Measurements from ENCODE around the gene ARHGAP24. TPM values are rescaled to one million over a fixed set of nuclear protein-coding genes. Genes with fewer than 3 reads are reported as not detected.
A peak's percentile ranks its signal among the peaks of the same experiment; 100 is the strongest.

The ARHGAP24 gene
- total and polyA plus RNA-seq, 2 experiments from 2014 or later: 19.5 to 29.6 TPM

DNA sequence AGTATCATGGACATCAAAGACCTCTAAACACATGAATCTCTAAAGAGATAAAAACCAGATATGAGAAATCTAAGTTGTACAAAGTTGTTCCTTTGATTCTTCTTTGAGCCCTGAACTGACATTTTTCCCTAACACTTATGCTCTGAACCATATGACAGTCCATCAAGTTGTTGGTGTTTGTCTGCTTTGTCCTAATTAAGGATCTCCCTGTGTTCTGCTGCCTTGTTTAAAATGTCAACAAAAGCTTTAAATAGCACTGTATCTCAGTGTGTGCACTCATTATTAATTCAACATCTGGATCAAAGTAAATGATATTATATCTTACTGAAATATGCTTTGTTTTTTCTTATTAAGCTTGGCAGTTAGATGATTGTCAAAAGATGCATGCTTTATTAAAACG is 563.1 kb downstream of the ARHGAP24 start:
- peaks cover 6% of the 10 kb centered on the region for H3K4me1 ChIP-seq (ENCODE audit: insufficient read depth)
- no peak overlapping the region for H2AFZ ChIP-seq
- 88% methylated on average over 1 of the region's 1 CpG for WGBS (ENCODE audit: low lambda C conversion rate, missing lambda C conversion rate)
- no peak for DNase-seq (ENCODE audit: low spot score)
- TF ChIP-seq, protein P1, sequence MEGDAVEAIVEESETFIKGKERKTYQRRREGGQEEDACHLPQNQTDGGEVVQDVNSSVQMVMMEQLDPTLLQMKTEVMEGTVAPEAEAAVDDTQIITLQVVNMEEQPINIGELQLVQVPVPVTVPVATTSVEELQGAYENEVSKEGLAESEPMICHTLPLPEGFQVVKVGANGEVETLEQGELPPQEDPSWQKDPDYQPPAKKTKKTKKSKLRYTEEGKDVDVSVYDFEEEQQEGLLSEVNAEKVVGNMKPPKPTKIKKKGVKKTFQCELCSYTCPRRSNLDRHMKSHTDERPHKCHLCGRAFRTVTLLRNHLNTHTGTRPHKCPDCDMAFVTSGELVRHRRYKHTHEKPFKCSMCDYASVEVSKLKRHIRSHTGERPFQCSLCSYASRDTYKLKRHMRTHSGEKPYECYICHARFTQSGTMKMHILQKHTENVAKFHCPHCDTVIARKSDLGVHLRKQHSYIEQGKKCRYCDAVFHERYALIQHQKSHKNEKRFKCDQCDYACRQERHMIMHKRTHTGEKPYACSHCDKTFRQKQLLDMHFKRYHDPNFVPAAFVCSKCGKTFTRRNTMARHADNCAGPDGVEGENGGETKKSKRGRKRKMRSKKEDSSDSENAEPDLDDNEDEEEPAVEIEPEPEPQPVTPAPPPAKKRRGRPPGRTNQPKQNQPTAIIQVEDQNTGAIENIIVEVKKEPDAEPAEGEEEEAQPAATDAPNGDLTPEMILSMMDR (IDR thresholded peaks at IDR 0.05; ENCODE audit: poor library complexity): no peak
- no peak for TF ChIP-seq EZH2 (IDR thresholded peaks at IDR 0.05; ENCODE audit: borderline replicate concordance)
- no peak for TF ChIP-seq EZH2phosphoT487 (IDR thresholded peaks at IDR 0.05; ENCODE audit: low read depth, severe bottlenecking, unreplicated experiment)
- no peaks in the 10 kb centered on the region for H4K20me1 ChIP-seq (ENCODE audit: insufficient read depth, poor library complexity, severe bottlenecking)
- no peak overlapping the region for H3K4me2 ChIP-seq
- no peak overlapping the region for H3K27ac ChIP-seq
- H3K4me3 ChIP-seq: no peak overlapping the region
- no peaks in the 10 kb centered on the region for H3K9me3 ChIP-seq (ENCODE audit: low read depth)
- H3K36me3 ChIP-seq (replicated peaks; ENCODE audit: insufficient read depth, low read depth): no peaks in the 10 kb centered on the region
- H3K27me3 ChIP-seq: no peaks in the 10 kb centered on the region
- H3K79me2 ChIP-seq: no peaks in the 10 kb centered on the region
- no peaks in the 10 kb centered on the region for H3K9me2 ChIP-seq (replicated peaks; ENCODE audit: insufficient read depth)

DNA sequence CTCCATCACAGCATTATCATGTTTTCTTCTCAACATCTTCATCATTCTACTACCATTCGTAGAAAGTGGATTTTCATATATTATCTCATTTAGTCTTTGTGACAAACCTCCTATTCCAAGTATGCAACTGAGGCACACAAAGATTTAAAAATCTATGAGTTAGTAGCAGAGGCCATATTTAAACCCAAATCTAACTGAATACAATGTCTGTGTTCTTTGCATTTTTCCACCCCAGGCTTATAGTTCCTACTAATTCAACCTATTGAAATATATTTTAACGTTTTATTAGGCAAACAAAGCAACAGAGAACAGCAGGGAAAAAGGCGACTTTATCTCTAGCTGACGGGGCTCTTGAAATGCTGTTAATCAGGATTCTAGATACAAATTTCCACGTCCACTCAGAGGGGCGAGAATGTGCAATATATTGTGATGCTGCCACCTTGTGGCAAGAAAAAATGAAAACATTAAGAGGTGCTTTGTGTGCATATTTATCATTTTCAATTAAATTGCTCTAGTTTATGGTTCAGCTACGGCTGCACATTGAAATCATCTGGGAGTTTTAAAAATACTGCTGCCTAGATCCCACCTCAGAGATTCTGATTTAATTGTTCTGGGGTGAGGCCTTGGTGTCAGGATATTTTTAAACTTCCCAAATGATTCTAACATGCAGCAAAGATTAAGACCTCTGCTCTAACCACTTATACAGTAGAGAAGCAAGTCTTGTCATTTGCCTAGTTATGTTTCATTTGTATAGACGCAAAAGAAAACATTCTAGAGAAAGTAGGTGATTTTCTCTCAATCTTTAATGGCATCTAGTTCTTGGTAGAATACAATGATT is 569.0 kb downstream of the ARHGAP24 start:
- WGBS (ENCODE audit: low lambda C conversion rate, missing lambda C conversion rate): 25% methylated on average over 8 of the region's 8 CpGs
- Histone ChIP-seq H3K36me3 (replicated peaks; ENCODE audit: insufficient read depth, low read depth) (no peaks in the 10 kb centered on the region), H3K4me1 (ENCODE audit: insufficient read depth) (no peaks in the 10 kb centered on the region), H3K79me2 (no peaks in the 10 kb centered on the region), H3K4me3 (no peak overlapping the region), H3K9me3 (ENCODE audit: low read depth) (no peaks in the 10 kb centered on the region), H2AFZ (peak overlapping the region; percentile 12), H3K27ac (no peak overlapping the region), H4K20me1 (ENCODE audit: insufficient read depth, poor library complexity, severe bottlenecking) (no peaks in the 10 kb centered on the region), H3K4me2 (peak overlapping the region; percentile 29), H3K27me3 (no peaks in the 10 kb centered on the region), H3K9me2 (replicated peaks; ENCODE audit: insufficient read depth) (no peaks in the 10 kb centered on the region)
- no peak for TF ChIP-seq EZH2phosphoT487 (IDR thresholded peaks at IDR 0.05; ENCODE audit: low read depth, severe bottlenecking, unreplicated experiment)
- TF ChIP-seq, protein P1 (IDR thresholded peaks at IDR 0.05; ENCODE audit: poor library complexity): peak; percentile 76
- peak; percentile 60 for DNase-seq (ENCODE audit: low spot score)

DNA sequence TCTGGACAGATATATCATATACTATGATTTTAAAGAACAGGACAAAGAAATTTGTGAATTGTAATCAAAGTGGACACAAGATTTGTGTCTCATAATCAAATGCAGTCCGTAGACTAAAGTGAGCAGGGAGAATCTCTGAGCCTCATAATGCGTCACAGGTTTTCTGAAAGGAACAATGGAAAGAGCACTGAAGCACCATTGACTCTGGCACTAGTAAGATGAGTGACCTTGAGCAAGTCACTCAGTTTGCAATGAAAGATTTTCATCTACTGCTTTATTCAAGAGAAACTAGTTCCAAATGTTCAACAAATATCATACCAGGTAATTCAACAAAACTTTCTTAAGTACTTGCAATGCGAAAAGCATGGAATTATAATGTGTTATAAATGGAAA is 569.6 kb downstream of the ARHGAP24 start:
- no peak overlapping the region for H3K4me2 ChIP-seq
- H3K9me2 ChIP-seq (replicated peaks; ENCODE audit: insufficient read depth): no peaks in the 10 kb centered on the region
- H3K4me3 ChIP-seq: no peak overlapping the region
- H3K27ac ChIP-seq: no peak overlapping the region
- no peaks in the 10 kb centered on the region for H3K36me3 ChIP-seq (replicated peaks; ENCODE audit: insufficient read depth, low read depth)
- H3K79me2 ChIP-seq: no peaks in the 10 kb centered on the region
- H3K27me3 ChIP-seq: no peaks in the 10 kb centered on the region
- no peaks in the 10 kb centered on the region for H3K4me1 ChIP-seq (ENCODE audit: insufficient read depth)
- H2AFZ ChIP-seq: no peak overlapping the region
- no peaks in the 10 kb centered on the region for H4K20me1 ChIP-seq (ENCODE audit: insufficient read depth, poor library complexity, severe bottlenecking)
- WGBS (ENCODE audit: low lambda C conversion rate, missing lambda C conversion rate): 82% methylated on average over 3 of the region's 3 CpGs
- no peak for DNase-seq (ENCODE audit: low spot score)
- TF ChIP-seq EZH2phosphoT487 (IDR thresholded peaks at IDR 0.05; ENCODE audit: low read depth, severe bottlenecking, unreplicated experiment) (no peak), EZH2 (IDR thresholded peaks at IDR 0.05; ENCODE audit: borderline replicate concordance) (no peak)
- TF ChIP-seq, protein P1 (IDR thresholded peaks at IDR 0.05; ENCODE audit: poor library complexity): no peak
- no peaks in the 10 kb centered on the region for H3K9me3 ChIP-seq (ENCODE audit: low read depth)
